K562 (cell line): Measurements from ENCODE around the gene SCFD1. TPM values are rescaled to one million over a fixed set of nuclear protein-coding genes. Genes with fewer than 3 reads are reported as not detected.
A peak's percentile ranks its signal among the peaks of the same experiment; 100 is the strongest.

Source experiments
- ATAC-seq: fragments of 200-7000 bp; cut with Tn5 transposase; 3 replicates; pipeline ENCODE4 v1.9.1; 2020; ENCODE audit warnings: moderate library complexity
- BruUV-seq: library from RNA; stranded (reverse); fragments of 400-500 nt; replicated peaks from 2 replicates; lab custom pipeline; 2021; lab: Mats Ljungman, UMichigan
- CTCF ChIA-PET: fragments of 300-600 bp; formaldehyde crosslinking; extraction: SDS; loops from one replicate; lab custom pipeline; 2021; ENCODE audit warnings: low intra/inter-chr PET ratio; lab: Yijun Ruan, JAX
- POLR2A ChIA-PET: fragments of 300-600, 350-650 bp; sonication (Branson Sonifier 250); formaldehyde crosslinking; extraction: SDS; loops from one replicate; lab custom pipeline; 2021; ENCODE audit warnings: antibody characterized with exemption, inconsistent platforms; lab: Yijun Ruan, JAX
- DNase-seq, 4 experiments: peaks; one replicate each; pipeline versions ENCODE4 v3.0.0 to v3.0.0-alpha.2; 2011 to 2018; ENCODE audit warnings: low spot score in 3 of 4, mixed read lengths in 3 of 4; ENCODE audit errors: extremely low read depth in 1 of 4
- FAIRE-seq: peaks from 2 replicates; lab custom pipeline; 2011; peaks lifted over from hg19 to GRCh38; lab: Jason Lieb, UNC
- H2AFZ ChIP-seq: 2 replicates; pipeline ENCODE4 v1.6.0; 2011; ENCODE audit warnings: low read depth, low read length, control low read depth, inconsistent platforms
- H3K27ac ChIP-seq: fragments of 200-600 bp; 3 replicates; pipeline ENCODE4 v1.8.0; 2011; ENCODE audit warnings: low read depth, mild to moderate bottlenecking, control low read depth, inconsistent platforms, low read length, moderate library complexity, mixed read lengths; ENCODE audit errors: extremely low read depth
- H3K27me3 ChIP-seq, 2 experiments: fragments of 300-600 bp in 1 of 2; 2 replicates in 1 of 2; 3 replicates in 1 of 2; pipeline versions ENCODE4 v1.6.0 to v1.8.0; 2011; ENCODE audit warnings: inconsistent platforms in 2 of 2, low read length in 2 of 2, mild to moderate bottlenecking in 1 of 2, mixed read lengths in 1 of 2, moderate library complexity in 1 of 2; ENCODE audit not compliant: control insufficient read depth in 2 of 2, insufficient read depth in 2 of 2
- H3K36me3 ChIP-seq: fragments of 300-600 bp; 3 replicates; pipeline ENCODE4 v1.8.0; 2011; ENCODE audit warnings: mild to moderate bottlenecking, low read length, inconsistent platforms; ENCODE audit not compliant: control insufficient read depth, insufficient read depth
- H3K4me1 ChIP-seq, 2 experiments: fragments of 200-600 bp in 1 of 2; replicated peaks in 1 of 2; 2 replicates in 1 of 2; 3 replicates in 1 of 2; pipeline versions ENCODE4 v1.5.1 to v1.8.0; 2011; ENCODE audit warnings: inconsistent platforms in 2 of 2, low read length in 2 of 2, mild to moderate bottlenecking in 1 of 2, mixed read lengths in 1 of 2, moderate library complexity in 1 of 2; ENCODE audit not compliant: control insufficient read depth in 2 of 2, insufficient read depth in 2 of 2
- H3K4me2 ChIP-seq: 2 replicates; pipeline ENCODE4 v1.6.1; 2011; ENCODE audit warnings: low read length, control low read depth, inconsistent platforms, mixed read lengths; ENCODE audit not compliant: insufficient read depth
- H3K4me3 ChIP-seq: fragments of 200-600 bp; sonication (generic), shearing (Covaris generic); 2 replicates; pipeline ENCODE4 v1.5.1; 2016; ENCODE audit warnings: control low read depth, inconsistent platforms
- H3K79me2 ChIP-seq: fragments of 200-600 bp; 3 replicates; pipeline ENCODE4 v1.8.0; 2011; ENCODE audit warnings: low read length, inconsistent platforms; ENCODE audit not compliant: control insufficient read depth, insufficient read depth
- H3K9ac ChIP-seq, 2 experiments: 2 replicates each; pipeline versions ENCODE4 v1.6.0 to v1.6.1; 2011; ENCODE audit warnings: low read depth in 2 of 2, low read length in 2 of 2, control low read depth in 1 of 2, inconsistent platforms in 1 of 2, mild to moderate bottlenecking in 1 of 2, mixed read lengths in 1 of 2; ENCODE audit not compliant: insufficient read depth in 1 of 2
- H3K9me1 ChIP-seq: one replicate; pipeline ENCODE4 v1.6.0; 2011; ENCODE audit warnings: inconsistent platforms, mild to moderate bottlenecking, low read length, moderate library complexity; ENCODE audit not compliant: control insufficient read depth, insufficient read depth
- H3K9me3 ChIP-seq: replicated peaks from 2 replicates; pipeline ENCODE4 v1.5.1; 2011; ENCODE audit warnings: low read depth, low read length, inconsistent platforms; ENCODE audit not compliant: control insufficient read depth, insufficient read depth
- H4K20me1 ChIP-seq: replicated peaks from 2 replicates; pipeline ENCODE4 v1.6.1; 2011; ENCODE audit warnings: low read length, inconsistent platforms, mixed read lengths; ENCODE audit not compliant: control insufficient read depth, insufficient read depth
- BHLHE40 ChIP-seq: IDR thresholded peaks from 2 replicates; pipeline ENCODE4 v1.6.1; 2011; ENCODE audit warnings: low read length, improper control_type of control experiment
- CEBPG ChIP-seq, 3 experiments: fragments of 200-800 bp in 1 of 3; sonication (Bioruptor generic) in 1 of 3; sonication (generic) in 1 of 3; formaldehyde crosslinking in 1 of 3; IDR thresholded peaks in 2 of 3; conservative IDR thresholded peaks in 1 of 3; 2 replicates each; pipeline versions ENCODE4 v1.6.1 to v1.8.0; 2016 to 2022; ENCODE audit warnings: missing compliant biosample characterization in 2 of 3, missing genetic modification characterization in 2 of 3, mild to moderate bottlenecking in 1 of 3, missing genetic modification reagents in 1 of 3
- CREB3 ChIP-seq: fragments of 450-650 bp; conservative IDR thresholded peaks from 2 replicates; pipeline ENCODE4 v1.6.1; 2016; ENCODE audit warnings: missing genetic modification characterization, low read depth, mild to moderate bottlenecking, missing compliant biosample characterization, moderate library complexity
- FOSL1 ChIP-seq: fragments of 200-800 bp; sonication (Bioruptor generic); conservative IDR thresholded peaks from 2 replicates; pipeline ENCODE4 v1.6.1; 2016; ENCODE audit warnings: missing genetic modification characterization, missing compliant biosample characterization
- JUND ChIP-seq, 2 experiments: IDR thresholded peaks; 2 replicates in 1 of 2; 3 replicates in 1 of 2; pipeline ENCODE4 v1.6.1; 2011; ENCODE audit warnings: borderline replicate concordance in 2 of 2, low read depth in 2 of 2, low read length in 2 of 2, improper control_type of control experiment in 1 of 2, missing biosample characterization in 1 of 2, missing genetic modification characterization in 1 of 2, missing genetic modification reagents in 1 of 2
- LARP7 ChIP-seq: fragments of 450-650 bp; IDR thresholded peaks from 2 replicates; pipeline ENCODE4 v1.6.1; 2016
- MEIS2 ChIP-seq: fragments of 450-650 bp; IDR thresholded peaks from 2 replicates; pipeline ENCODE4 v1.6.1; 2014; ENCODE audit warnings: mild to moderate bottlenecking; ENCODE audit not compliant: partially characterized antibody
- POLR2G ChIP-seq: fragments of 200-400 bp; formaldehyde crosslinking; IDR thresholded peaks from 2 replicates; pipeline ENCODE4 v1.6.1; 2017; ENCODE audit warnings: low read depth, mild to moderate bottlenecking, antibody characterized with exemption, low read length, moderate library complexity
- SNIP1 ChIP-seq: fragments of 450-650 bp; IDR thresholded peaks from 2 replicates; pipeline ENCODE4 v1.7.1; 2017; ENCODE audit warnings: low read depth, mild to moderate bottlenecking
- U2AF1 ChIP-seq: fragments of 200-400 bp; formaldehyde crosslinking; optimal IDR thresholded peaks from 2 replicates; pipeline ENCODE3; 2017; ENCODE audit warnings: mild to moderate bottlenecking, low read depth, low read length, moderate library complexity
- ZKSCAN8 ChIP-seq: fragments of 200-800 bp; sonication (Bioruptor generic); IDR thresholded peaks from 2 replicates; pipeline ENCODE4 v1.6.1; 2016; ENCODE audit warnings: missing genetic modification characterization, missing compliant biosample characterization
- ZNF23 ChIP-seq: fragments of 250-450 bp; sonication (Bioruptor Pico); IDR thresholded peaks from 2 replicates; pipeline ENCODE4 v1.4.0; 2020; ENCODE audit warnings: mild to moderate bottlenecking
- ZNF239 ChIP-seq: fragments of 250-450 bp; sonication (Bioruptor Pico); IDR thresholded peaks from 2 replicates; pipeline ENCODE4 v1.4.0; 2020; ENCODE audit warnings: mild to moderate bottlenecking
- WGBS: fragments of 100-300 bp; shearing (Covaris generic); methylation state at CpG from one replicate; pipeline ENCODE4 v1.1.6; 2016; ENCODE audit warnings: low coverage, mixed read lengths; ENCODE audit not compliant: insufficient coverage; ENCODE audit errors: missing lambda C conversion rate; 5-methylcytosine and 5-hydroxymethylcytosine counted together
- in situ Hi-C: fragments of 300-500 bp; cut with MboI; formaldehyde crosslinking; loops from 4 replicates; pipeline ENCODE4 v1.15.0; 2018; ENCODE audit warnings: inconsistent platforms, mixed read lengths
- intact Hi-C: fragments of 100-400 bp; cut with micrococcal nuclease; formaldehyde crosslinking; loops from 2 replicates; pipeline ENCODE4 v1.14.2; 2022
- polyA plus RNA-seq, 8 experiments: library from polyadenylated mRNA; depleted of rRNA in 4 of 8; stranded (reverse) in 5 of 8; unstranded in 3 of 8; fragments of >200 nt; fragmentation: Nextera tagmentation in 2 of 8; fragmentation: Illumina TruSeq in 1 of 8; extraction: Ambion mirVana in 2 of 8; extraction: Trizol in 1 of 8; gene quantifications; 2 replicates each; pipeline versions ENCODE4 v1.2.1 to v1.2.3, GENCODE V29; 2011 to 2014; ENCODE audit warnings: inconsistent platforms in 1 of 8, missing spikeins in 1 of 8
- total RNA-seq, 7 experiments: library from RNA; depleted of rRNA in 6 of 7; stranded (reverse); fragments of >200 nt in 6 of 7; fragmentation: Illumina TruSeq in 2 of 7; extraction: Trizol in 2 of 7; gene quantifications; 2 replicates each; pipeline versions ENCODE4 v1.2.1 to v1.2.3, GENCODE V29; 2011 to 2021; ENCODE audit warnings: low replicate concordance in 1 of 7
- TF ChIP-seq, protein P1 (sequence below), 2 experiments: fragments of 450-650 bp in 1 of 2; sonication (generic) in 1 of 2; formaldehyde crosslinking in 1 of 2; IDR thresholded peaks in 1 of 2; conservative IDR thresholded peaks in 1 of 2; 2 replicates each; pipeline versions ENCODE4 v1.6.1 to v1.8.1; 2016 to 2023; ENCODE audit warnings: mild to moderate bottlenecking in 2 of 2, moderate library complexity in 2 of 2, inconsistent platforms in 1 of 2, missing genetic modification reagents in 1 of 2
- TF ChIP-seq, protein P2 (sequence below), 2 experiments: IDR thresholded peaks; 2 replicates each; pipeline ENCODE4 v1.6.1; 2012; ENCODE audit warnings: improper control_type of control experiment in 2 of 2, low read depth in 2 of 2, low read length in 2 of 2, borderline replicate concordance in 1 of 2

SCFD1 gene
- total and polyA plus RNA-seq, 9 of the 15 experiments (the other 6 are each of a cell fraction or from before 2014, with no cell fraction given): 48.9 to 112 (median 75.2) TPM

GRCh38 chr14:30620178-30620577, 1.9 kb upstream of the SCFD1 start:
- ChIA-PET POLR2A (interaction anchor here (1.2 kb wide), 1 partner anchor 10 kb away, joined by 3 read pairs; no protein-coding TSS in a partner anchor), CTCF (no interaction called here)
- Histone ChIP-seq H3K4me2 (no peak overlapping the region), H3K27me3 (no peaks in the 10 kb centered on the region), H3K4me3 (no peak overlapping the region), H3K36me3 (peaks cover 31% of the 10 kb centered on the region), H3K9ac (no peak overlapping the region), H3K4me1 (peaks cover 0 to 9% of the 10 kb centered on the region in 2 experiments; a peak in 4 of 5 replicates), H3K9me1 (no peaks in the 10 kb centered on the region), H3K27ac (no peak overlapping the region), H4K20me1 (no peaks in the 10 kb centered on the region; the same call in 1 of the 2 replicates), H2AFZ (no peak overlapping the region), H3K79me2 (peaks cover 33% of the 10 kb centered on the region), H3K9me3 (no peaks in the 10 kb centered on the region; the same call in 1 of the 2 replicates)
- 8% methylated on average over 1 of the region's 1 CpG for WGBS
- intact Hi-C loops (no loop called here), in situ Hi-C loops (no loop called here)
- DNase-seq: no peak
- no TSS peak for BruUV-seq
- no peak for ATAC-seq
- no peak for FAIRE-seq
- TF ChIP-seq BHLHE40: no peak
- no peak for TF ChIP-seq JUND (IDR thresholded peaks at IDR 0.05; ENCODE audit: borderline replicate concordance, low read depth, low read length)
- peak; percentile 41; the same call in 1 of the 3 replicates for TF ChIP-seq JUND (tag; IDR thresholded peaks at IDR 0.05; ENCODE audit: borderline replicate concordance, low read depth, low read length)
- TF ChIP-seq CREB3 (tag): no peak
- TF ChIP-seq FOSL1 (tag): peak; percentile 31; the same call in 1 of the 2 replicates
- no peak for TF ChIP-seq SNIP1
- TF ChIP-seq, protein P1, sequence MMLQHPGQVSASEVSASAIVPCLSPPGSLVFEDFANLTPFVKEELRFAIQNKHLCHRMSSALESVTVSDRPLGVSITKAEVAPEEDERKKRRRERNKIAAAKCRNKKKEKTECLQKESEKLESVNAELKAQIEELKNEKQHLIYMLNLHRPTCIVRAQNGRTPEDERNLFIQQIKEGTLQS (IDR thresholded peaks at IDR 0.05): 0 out of 2 replicates have a peak, but pooled peaks have one; percentile 25
- TF ChIP-seq, protein P1 (CRISPR knock-in tag; conservative IDR thresholded peaks at IDR 0.05): no peak
- no peak for TF ChIP-seq POLR2G
- TF ChIP-seq ZNF239 (CRISPR knock-in tag): no peak
- no peak for TF ChIP-seq CEBPG (CRISPR knock-in tag; IDR thresholded peaks at IDR 0.05)
- TF ChIP-seq CEBPG (tag; conservative IDR thresholded peaks at IDR 0.05 in 1 of 2, IDR thresholded peaks at IDR 0.05 in 1 of 2): no peak
- no peak for TF ChIP-seq LARP7
- no peak for TF ChIP-seq U2AF1
- TF ChIP-seq ZNF23 (CRISPR knock-in tag): no peak
- TF ChIP-seq MEIS2: peak; percentile 22
- TF ChIP-seq, protein P2, sequence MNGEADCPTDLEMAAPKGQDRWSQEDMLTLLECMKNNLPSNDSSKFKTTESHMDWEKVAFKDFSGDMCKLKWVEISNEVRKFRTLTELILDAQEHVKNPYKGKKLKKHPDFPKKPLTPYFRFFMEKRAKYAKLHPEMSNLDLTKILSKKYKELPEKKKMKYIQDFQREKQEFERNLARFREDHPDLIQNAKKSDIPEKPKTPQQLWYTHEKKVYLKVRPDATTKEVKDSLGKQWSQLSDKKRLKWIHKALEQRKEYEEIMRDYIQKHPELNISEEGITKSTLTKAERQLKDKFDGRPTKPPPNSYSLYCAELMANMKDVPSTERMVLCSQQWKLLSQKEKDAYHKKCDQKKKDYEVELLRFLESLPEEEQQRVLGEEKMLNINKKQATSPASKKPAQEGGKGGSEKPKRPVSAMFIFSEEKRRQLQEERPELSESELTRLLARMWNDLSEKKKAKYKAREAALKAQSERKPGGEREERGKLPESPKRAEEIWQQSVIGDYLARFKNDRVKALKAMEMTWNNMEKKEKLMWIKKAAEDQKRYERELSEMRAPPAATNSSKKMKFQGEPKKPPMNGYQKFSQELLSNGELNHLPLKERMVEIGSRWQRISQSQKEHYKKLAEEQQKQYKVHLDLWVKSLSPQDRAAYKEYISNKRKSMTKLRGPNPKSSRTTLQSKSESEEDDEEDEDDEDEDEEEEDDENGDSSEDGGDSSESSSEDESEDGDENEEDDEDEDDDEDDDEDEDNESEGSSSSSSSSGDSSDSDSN (IDR thresholded peaks at IDR 0.05; ENCODE audit: borderline replicate concordance in 1 of 2, low read depth in 2 of 2, low read length in 2 of 2): no peak
- TF ChIP-seq ZKSCAN8: no peak
